ENCODE results near the gene MAGI2.

DNA sequence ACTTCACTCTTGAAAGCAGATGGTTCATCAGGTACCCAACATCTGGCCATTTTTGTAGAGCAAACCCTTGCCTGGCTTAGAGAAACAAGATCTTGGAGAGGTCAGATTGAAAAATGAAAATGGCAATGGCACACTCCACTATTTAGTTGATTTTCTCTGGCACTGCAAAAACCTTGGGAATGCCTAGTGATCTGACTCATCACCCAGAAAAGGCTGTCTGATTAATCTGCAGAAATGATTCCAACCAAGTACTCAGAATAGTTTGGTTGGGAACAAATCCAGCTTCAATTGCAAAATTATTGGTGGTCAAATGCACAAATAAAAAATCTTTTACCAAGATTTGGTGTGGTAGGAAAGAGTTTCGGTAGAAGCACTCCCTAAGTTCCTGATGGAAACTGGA, 1303.7 kb downstream of the MAGI2 start:
- no peak for TF ChIP-seq POLR2A (IDR thresholded peaks at IDR 0.05; ENCODE audit: low read depth, low read length)
- TF ChIP-seq POLR2AphosphoS5 (IDR thresholded peaks at IDR 0.05; ENCODE audit: low read depth, low read length), result no peak
- TF ChIP-seq TAF1 (IDR thresholded peaks at IDR 0.05; ENCODE audit: low read depth, low read length), result no peak
- no peak for TF ChIP-seq SPI1 (IDR thresholded peaks at IDR 0.05; ENCODE audit: low read depth, low read length)
- no peak for TF ChIP-seq PAX5 (IDR thresholded peaks at IDR 0.05; ENCODE audit: insufficient read depth, low read length, severe bottlenecking)
- TF ChIP-seq POU2F2 (IDR thresholded peaks at IDR 0.05; ENCODE audit: low read depth, low read length), result no peak

All from GM12891 (cell line).